ENCODE measurements around the gene MAN2A1.

MAN2A1 gene

DNA sequence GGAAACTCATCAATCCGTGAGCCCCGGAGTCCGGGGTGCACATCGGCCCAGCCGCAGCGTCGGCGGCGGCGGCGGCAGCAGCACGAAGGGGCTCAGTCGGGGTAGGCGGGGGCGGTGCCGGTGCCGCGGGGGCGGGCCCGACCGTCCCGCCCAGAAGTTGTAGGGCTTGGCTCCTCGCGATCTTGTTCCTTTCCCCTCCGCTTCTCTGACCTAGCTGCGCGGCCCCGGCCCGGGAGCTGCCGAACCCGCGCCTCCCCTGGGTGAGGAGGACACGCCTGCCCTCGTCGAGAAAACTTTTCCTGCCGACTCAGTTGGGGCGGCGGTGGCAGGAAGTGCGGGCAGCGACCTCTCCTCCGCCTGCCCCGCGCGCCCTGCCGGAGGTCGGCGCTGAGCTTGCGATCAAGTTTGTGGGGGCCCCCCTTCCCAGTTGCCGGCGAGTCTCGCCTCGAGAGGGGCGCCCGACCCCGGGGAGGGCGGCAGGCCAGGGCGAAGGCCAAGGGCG, at the start of gene MAN2A1:
Gene MAN2A1, plus strand, starts transcription at position 188 of the 502 bp plus-strand sequence. CDS start 491 bp downstream, outside the sequence.
- Histone ChIP-seq H3K27me3 (ENCODE audit: control insufficient read depth in 1 of 2, insufficient read depth in 2 of 2, low read length in 2 of 2) (no peaks in the 10 kb centered on the region), H3K4me1 (ENCODE audit: control insufficient read depth, insufficient read depth, low read length) (peaks cover 3% of the 10 kb centered on the region), H3K4me3 (ENCODE audit: low read length in 2 of 2) (peak within 1 kb of the TSS; percentile 90 to 98), H3K27ac (ENCODE audit: low read length) (peak within 1 kb of the TSS; percentile 90), H3K9ac (ENCODE audit: low read length in 2 of 2) (peak within 1 kb of the TSS; percentile 87 to 88), H3K36me3 (ENCODE audit: control insufficient read depth in 2 of 2, insufficient read depth in 2 of 2, low read length in 2 of 2) (no peaks in the 10 kb centered on the region), H3K9me3 (ENCODE audit: control insufficient read depth in 2 of 2, low read length in 2 of 2) (no peaks in the 10 kb centered on the region)

DNA sequence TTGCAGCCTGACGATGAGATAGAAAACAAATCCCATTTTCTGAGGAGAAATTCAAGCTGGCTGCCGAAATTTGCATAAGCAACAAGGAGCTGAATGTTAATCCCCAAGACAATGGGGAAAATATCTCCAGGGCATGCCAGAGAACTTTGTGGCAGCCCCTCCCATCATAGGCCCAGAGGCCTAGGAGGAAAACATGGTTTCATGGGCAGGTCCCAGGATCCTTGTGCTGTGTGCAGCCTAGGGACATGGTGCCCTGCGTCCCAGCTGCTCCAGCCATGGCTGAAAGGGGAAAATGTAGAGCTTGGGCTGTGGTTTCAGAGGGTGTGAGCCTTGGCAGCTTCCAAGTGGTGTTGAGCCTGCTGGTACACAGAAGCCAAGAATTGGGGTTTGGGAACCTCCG, 48.8 kb upstream of the MAN2A1 start:
- no peak overlapping the region for H3K4me3 ChIP-seq (ENCODE audit: low read length in 2 of 2)
- no peaks in the 10 kb centered on the region for H3K4me1 ChIP-seq (ENCODE audit: control insufficient read depth, insufficient read depth, low read length)
- H3K9ac ChIP-seq (ENCODE audit: low read length in 2 of 2) = no peak overlapping the region
- H3K9me3 ChIP-seq (ENCODE audit: control insufficient read depth in 2 of 2, low read length in 2 of 2) = no peaks in the 10 kb centered on the region
- H3K36me3 ChIP-seq (ENCODE audit: control insufficient read depth in 2 of 2, insufficient read depth in 2 of 2, low read length in 2 of 2) = no peaks in the 10 kb centered on the region
- H3K27ac ChIP-seq (ENCODE audit: low read length) = no peak overlapping the region
- H3K27me3 ChIP-seq (ENCODE audit: control insufficient read depth in 1 of 2, insufficient read depth in 2 of 2, low read length in 2 of 2) = no peaks in the 10 kb centered on the region

DNA sequence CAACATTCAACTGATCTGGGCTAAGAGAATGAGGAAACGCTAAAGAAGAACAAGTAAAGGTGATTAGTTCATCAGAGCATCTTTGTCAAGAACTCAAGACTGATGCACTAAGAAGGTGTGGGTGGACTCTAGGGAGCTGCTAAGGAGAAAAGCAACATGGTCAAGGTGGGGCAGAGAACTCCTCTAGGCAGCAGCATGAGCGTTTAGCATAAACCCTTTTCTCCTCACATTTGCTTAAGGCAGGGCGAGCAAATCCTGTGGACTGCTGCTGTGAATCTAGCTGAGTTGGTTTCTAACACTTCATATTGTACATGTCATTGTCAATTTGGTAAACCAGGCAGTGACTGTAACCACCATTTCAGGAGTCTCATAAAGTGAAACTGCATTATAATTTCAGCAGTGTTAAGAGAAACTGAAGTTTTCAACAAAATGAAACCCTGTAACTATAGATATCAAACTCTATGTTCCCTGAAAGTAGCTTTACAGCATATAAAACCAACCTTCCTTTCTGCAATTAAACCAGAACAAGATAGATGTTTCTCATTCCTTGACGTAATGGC, 45.9 kb upstream of the MAN2A1 start:
- H3K27ac ChIP-seq (ENCODE audit: low read length) = no peak overlapping the region
- no peaks in the 10 kb centered on the region for H3K4me1 ChIP-seq (ENCODE audit: control insufficient read depth, insufficient read depth, low read length)
- H3K9me3 ChIP-seq (ENCODE audit: control insufficient read depth in 2 of 2, low read length in 2 of 2) = no peaks in the 10 kb centered on the region
- no peaks in the 10 kb centered on the region for H3K36me3 ChIP-seq (ENCODE audit: control insufficient read depth in 2 of 2, insufficient read depth in 2 of 2, low read length in 2 of 2)
- H3K9ac ChIP-seq (ENCODE audit: low read length in 2 of 2) = no peak overlapping the region
- H3K4me3 ChIP-seq (ENCODE audit: low read length in 2 of 2) = no peak overlapping the region
- no peaks in the 10 kb centered on the region for H3K27me3 ChIP-seq (ENCODE audit: control insufficient read depth in 1 of 2, insufficient read depth in 2 of 2, low read length in 2 of 2)

DNA sequence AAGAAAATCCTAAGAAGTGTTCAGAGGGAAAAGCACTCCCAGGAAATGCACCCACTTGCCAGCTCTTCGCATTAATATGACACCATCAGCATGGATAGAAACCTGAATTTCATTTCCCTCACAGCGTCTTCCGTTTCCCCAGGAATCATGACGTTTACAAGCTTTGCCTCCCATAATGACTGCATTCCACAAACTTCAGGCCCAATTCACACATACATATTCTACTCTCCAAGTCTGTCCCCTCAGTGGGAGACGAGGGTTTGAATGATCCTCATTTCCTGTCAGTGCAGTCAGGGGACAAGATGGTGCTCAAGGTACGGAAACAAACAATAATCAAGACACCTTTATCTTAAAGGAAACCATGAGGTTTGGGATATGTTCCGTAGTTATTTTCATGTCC, 44.9 kb upstream of the MAN2A1 start:
- no peak overlapping the region for H3K27ac ChIP-seq (ENCODE audit: low read length)
- H3K36me3 ChIP-seq (ENCODE audit: control insufficient read depth in 2 of 2, insufficient read depth in 2 of 2, low read length in 2 of 2) = no peaks in the 10 kb centered on the region
- H3K27me3 ChIP-seq (ENCODE audit: control insufficient read depth in 1 of 2, insufficient read depth in 2 of 2, low read length in 2 of 2) = no peaks in the 10 kb centered on the region
- no peaks in the 10 kb centered on the region for H3K9me3 ChIP-seq (ENCODE audit: control insufficient read depth in 2 of 2, low read length in 2 of 2)
- no peaks in the 10 kb centered on the region for H3K4me1 ChIP-seq (ENCODE audit: control insufficient read depth, insufficient read depth, low read length)
- H3K9ac ChIP-seq (ENCODE audit: low read length in 2 of 2) = no peak overlapping the region
- no peak overlapping the region for H3K4me3 ChIP-seq (ENCODE audit: low read length in 2 of 2)

DNA sequence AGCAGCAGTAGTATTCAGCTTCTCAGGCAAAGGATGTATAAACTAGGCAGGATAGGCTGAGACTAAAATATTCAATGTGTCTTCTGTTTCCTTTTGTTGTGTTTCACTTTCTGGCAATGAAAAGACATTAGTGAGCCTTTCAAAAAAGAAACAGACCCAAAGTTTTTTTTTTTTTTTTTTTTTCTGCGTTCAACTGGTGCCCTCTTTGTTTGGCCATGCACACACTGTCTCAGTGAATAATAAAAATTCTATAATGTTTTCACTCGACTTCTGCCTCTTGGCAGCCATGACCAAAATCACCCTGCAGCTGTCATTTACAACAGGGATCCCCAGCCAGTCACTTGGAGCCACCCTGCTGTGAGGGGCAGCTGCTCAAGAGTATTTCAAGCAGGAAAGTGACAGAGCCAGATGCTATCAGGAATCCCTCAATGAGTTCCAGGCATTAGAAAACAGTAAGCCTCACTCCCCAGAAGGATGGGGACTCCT, 44.0 kb upstream of the MAN2A1 start:
- Histone ChIP-seq H3K4me3 (ENCODE audit: low read length in 2 of 2) (no peak overlapping the region), H3K27me3 (ENCODE audit: control insufficient read depth in 1 of 2, insufficient read depth in 2 of 2, low read length in 2 of 2) (no peaks in the 10 kb centered on the region), H3K27ac (ENCODE audit: low read length) (no peak overlapping the region), H3K36me3 (ENCODE audit: control insufficient read depth in 2 of 2, insufficient read depth in 2 of 2, low read length in 2 of 2) (no peaks in the 10 kb centered on the region), H3K4me1 (ENCODE audit: control insufficient read depth, insufficient read depth, low read length) (no peaks in the 10 kb centered on the region), H3K9me3 (ENCODE audit: control insufficient read depth in 2 of 2, low read length in 2 of 2) (no peaks in the 10 kb centered on the region), H3K9ac (ENCODE audit: low read length in 2 of 2) (no peak overlapping the region)

DNA sequence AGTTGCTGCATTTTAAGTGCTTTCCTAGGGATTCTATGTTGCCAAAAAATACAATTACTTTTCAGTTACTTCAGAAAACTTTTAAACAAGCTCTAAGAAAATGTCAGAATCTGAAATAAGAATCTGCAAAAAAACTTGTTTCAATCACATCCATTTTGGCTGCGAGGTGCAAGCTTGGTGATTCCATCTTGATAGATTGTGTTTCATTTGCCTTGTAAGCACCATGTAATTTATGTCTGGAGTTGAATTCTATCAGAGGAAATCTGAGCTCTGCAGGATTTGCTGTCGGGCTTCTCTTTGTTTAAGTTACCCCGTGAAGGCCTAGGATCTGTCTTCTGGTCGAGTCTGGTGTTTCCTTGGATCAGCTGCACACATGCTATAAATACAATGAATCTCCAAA, 40.4 kb upstream of the MAN2A1 start:
- Histone ChIP-seq H3K9ac (ENCODE audit: low read length in 2 of 2) (no peak overlapping the region), H3K4me3 (ENCODE audit: low read length in 2 of 2) (no peak overlapping the region), H3K36me3 (ENCODE audit: control insufficient read depth in 2 of 2, insufficient read depth in 2 of 2, low read length in 2 of 2) (no peaks in the 10 kb centered on the region), H3K27me3 (ENCODE audit: control insufficient read depth in 1 of 2, insufficient read depth in 2 of 2, low read length in 2 of 2) (no peaks in the 10 kb centered on the region), H3K4me1 (ENCODE audit: control insufficient read depth, insufficient read depth, low read length) (no peaks in the 10 kb centered on the region), H3K27ac (ENCODE audit: low read length) (no peak overlapping the region), H3K9me3 (ENCODE audit: control insufficient read depth in 2 of 2, low read length in 2 of 2) (no peaks in the 10 kb centered on the region)

DNA sequence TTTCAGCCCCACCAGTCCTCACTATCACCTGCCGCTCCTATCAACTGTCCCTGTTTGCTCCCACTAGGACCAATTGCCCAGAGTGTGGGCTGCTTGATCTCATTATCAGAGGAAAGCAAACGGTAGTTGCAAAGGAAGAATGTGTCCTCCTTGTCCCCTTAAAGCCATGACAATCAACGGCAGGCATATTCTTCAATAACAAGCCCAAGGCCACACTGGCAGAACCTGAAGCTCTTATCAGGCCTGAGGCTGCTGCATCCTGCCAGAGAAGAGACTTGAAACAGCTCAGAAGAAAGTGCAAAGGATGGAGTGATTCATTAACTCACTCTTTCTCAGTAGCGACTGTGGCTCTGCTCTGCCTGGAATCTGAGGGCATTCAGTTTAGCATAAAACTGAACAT, 39.2 kb upstream of the MAN2A1 start:
- Histone ChIP-seq H3K9me3 (ENCODE audit: control insufficient read depth in 2 of 2, low read length in 2 of 2) (no peaks in the 10 kb centered on the region), H3K27ac (ENCODE audit: low read length) (no peak overlapping the region), H3K27me3 (ENCODE audit: control insufficient read depth in 1 of 2, insufficient read depth in 2 of 2, low read length in 2 of 2) (no peaks in the 10 kb centered on the region), H3K9ac (ENCODE audit: low read length in 2 of 2) (no peak overlapping the region), H3K4me3 (ENCODE audit: low read length in 2 of 2) (no peak overlapping the region), H3K4me1 (ENCODE audit: control insufficient read depth, insufficient read depth, low read length) (no peaks in the 10 kb centered on the region), H3K36me3 (ENCODE audit: control insufficient read depth in 2 of 2, insufficient read depth in 2 of 2, low read length in 2 of 2) (no peaks in the 10 kb centered on the region)

DNA sequence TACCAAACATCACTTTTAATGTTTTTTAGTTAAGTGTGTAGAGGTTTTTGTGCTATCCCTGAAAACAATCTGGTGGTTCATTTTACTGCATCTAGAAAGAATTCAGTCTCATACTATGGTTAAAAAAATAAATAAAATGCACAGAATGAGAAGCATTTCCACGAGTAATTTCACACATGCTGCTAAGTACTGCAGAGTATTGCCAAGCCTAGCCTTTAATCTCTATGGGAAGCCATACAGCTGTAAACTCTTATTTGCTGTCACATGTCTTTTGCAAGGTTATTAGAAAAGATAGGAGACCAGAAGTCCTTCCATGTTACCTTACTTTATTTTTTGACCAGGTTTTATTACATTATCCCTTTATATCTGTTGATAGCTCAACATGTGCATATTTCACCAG, 37.6 kb upstream of the MAN2A1 start:
- H3K36me3 ChIP-seq (ENCODE audit: control insufficient read depth in 2 of 2, insufficient read depth in 2 of 2, low read length in 2 of 2) = no peaks in the 10 kb centered on the region
- H3K9ac ChIP-seq (ENCODE audit: low read length in 2 of 2) = no peak overlapping the region
- H3K9me3 ChIP-seq (ENCODE audit: control insufficient read depth in 2 of 2, low read length in 2 of 2) = no peaks in the 10 kb centered on the region
- H3K4me3 ChIP-seq (ENCODE audit: low read length in 2 of 2) = no peak overlapping the region
- H3K27ac ChIP-seq (ENCODE audit: low read length) = no peak overlapping the region
- H3K27me3 ChIP-seq (ENCODE audit: control insufficient read depth in 1 of 2, insufficient read depth in 2 of 2, low read length in 2 of 2) = no peaks in the 10 kb centered on the region
- no peaks in the 10 kb centered on the region for H3K4me1 ChIP-seq (ENCODE audit: control insufficient read depth, insufficient read depth, low read length)

DNA sequence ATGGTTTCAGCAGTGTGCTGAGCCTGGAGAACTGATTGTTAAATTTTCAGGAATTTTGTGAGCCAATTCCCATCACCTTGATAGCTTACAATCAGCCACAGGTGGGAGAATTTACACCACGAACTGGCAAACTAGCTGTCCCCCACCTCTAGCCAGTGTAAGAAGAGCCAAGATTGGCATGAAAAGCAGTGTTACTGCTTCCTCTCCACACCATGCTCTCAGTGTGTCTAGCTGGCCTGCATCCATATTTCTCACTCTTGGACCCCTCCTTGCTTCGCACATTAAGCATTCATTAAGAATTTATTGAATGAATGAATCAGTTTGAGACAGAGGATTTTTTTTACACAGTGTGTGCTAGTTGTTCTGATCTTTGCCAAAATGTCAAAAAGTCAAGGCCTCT, 36.7 kb upstream of the MAN2A1 start:
- Histone ChIP-seq H3K4me1 (ENCODE audit: control insufficient read depth, insufficient read depth, low read length) (no peaks in the 10 kb centered on the region), H3K27me3 (ENCODE audit: control insufficient read depth in 1 of 2, insufficient read depth in 2 of 2, low read length in 2 of 2) (no peaks in the 10 kb centered on the region), H3K9me3 (ENCODE audit: control insufficient read depth in 2 of 2, low read length in 2 of 2) (no peaks in the 10 kb centered on the region)

DNA sequence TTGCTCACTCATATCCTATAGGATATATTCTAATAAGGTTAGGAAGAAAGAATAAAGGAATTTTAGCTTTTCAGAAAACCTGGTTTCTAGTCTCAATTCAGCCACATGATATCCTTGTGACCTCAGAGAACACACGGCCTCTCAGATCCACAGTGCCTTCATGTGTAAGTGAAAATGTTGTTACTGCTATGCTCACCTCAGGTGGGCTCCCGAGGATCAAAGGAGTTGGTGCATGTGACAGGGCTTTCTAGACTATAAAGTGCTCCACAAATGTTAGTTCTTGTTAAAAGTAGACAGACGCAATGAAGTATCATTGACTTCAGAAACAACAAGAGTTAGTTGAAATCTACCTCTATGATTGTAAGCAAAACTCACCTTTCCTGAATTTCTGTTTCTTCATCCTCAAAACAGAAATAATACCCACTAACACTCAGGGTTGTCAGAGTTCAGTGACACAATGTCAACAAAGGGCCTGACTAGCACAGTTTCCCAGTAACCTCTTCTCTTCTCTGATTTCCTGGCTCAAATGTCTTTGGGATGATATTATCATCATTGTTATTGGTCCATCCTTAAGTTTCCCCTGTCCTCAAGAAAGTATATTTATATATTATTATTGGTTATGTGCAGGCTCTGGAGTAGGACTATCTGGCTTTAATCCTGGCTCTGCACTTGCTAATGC, 36.0 kb upstream of the MAN2A1 start:
- H3K4me1 ChIP-seq (ENCODE audit: control insufficient read depth, insufficient read depth, low read length) = no peaks in the 10 kb centered on the region
- H3K9ac ChIP-seq (ENCODE audit: low read length in 2 of 2) = no peak overlapping the region
- no peak overlapping the region for H3K27ac ChIP-seq (ENCODE audit: low read length)
- H3K9me3 ChIP-seq (ENCODE audit: control insufficient read depth in 2 of 2, low read length in 2 of 2) = no peaks in the 10 kb centered on the region
- no peaks in the 10 kb centered on the region for H3K27me3 ChIP-seq (ENCODE audit: control insufficient read depth in 1 of 2, insufficient read depth in 2 of 2, low read length in 2 of 2)
- H3K36me3 ChIP-seq (ENCODE audit: control insufficient read depth in 2 of 2, insufficient read depth in 2 of 2, low read length in 2 of 2) = no peaks in the 10 kb centered on the region
- H3K4me3 ChIP-seq (ENCODE audit: low read length in 2 of 2) = no peak overlapping the region

More for the DNA sequence above, 36.7 kb upstream of the MAN2A1 start:
- H3K4me3 ChIP-seq (ENCODE audit: low read length in 2 of 2) = no peak overlapping the region
- no peaks in the 10 kb centered on the region for H3K36me3 ChIP-seq (ENCODE audit: control insufficient read depth in 2 of 2, insufficient read depth in 2 of 2, low read length in 2 of 2)
- no peak overlapping the region for H3K27ac ChIP-seq (ENCODE audit: low read length)
- no peak overlapping the region for H3K9ac ChIP-seq (ENCODE audit: low read length in 2 of 2)

DNA sequence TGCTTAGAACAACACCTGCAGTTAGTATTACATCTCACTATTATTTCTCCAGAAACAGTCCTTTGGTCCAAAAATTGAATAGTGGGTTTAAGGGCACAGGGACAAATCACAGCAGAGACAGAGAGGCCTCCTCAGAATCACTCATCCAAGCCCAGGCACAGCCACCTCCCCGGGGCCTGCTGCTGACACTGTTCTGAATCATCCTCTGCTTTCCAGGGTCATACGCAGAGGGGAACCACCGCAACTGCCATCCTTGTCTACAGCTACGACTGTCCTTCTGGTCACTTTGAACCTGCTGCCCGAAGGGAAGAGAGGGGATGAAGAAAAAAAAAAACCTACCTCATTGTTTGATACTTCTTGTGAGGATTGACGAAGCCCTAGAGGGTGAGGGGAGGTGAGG, 35.3 kb upstream of the MAN2A1 start:
- Histone ChIP-seq H3K4me3 (ENCODE audit: low read length in 2 of 2) (no peak overlapping the region), H3K36me3 (ENCODE audit: control insufficient read depth in 2 of 2, insufficient read depth in 2 of 2, low read length in 2 of 2) (no peaks in the 10 kb centered on the region), H3K9ac (ENCODE audit: low read length in 2 of 2) (no peak overlapping the region), H3K27me3 (ENCODE audit: control insufficient read depth in 1 of 2, insufficient read depth in 2 of 2, low read length in 2 of 2) (no peaks in the 10 kb centered on the region), H3K27ac (ENCODE audit: low read length) (no peak overlapping the region), H3K9me3 (ENCODE audit: control insufficient read depth in 2 of 2, low read length in 2 of 2) (no peaks in the 10 kb centered on the region), H3K4me1 (ENCODE audit: control insufficient read depth, insufficient read depth, low read length) (no peaks in the 10 kb centered on the region)

Data from stomach smooth muscle (tissue), 2 donors.